Left kidney (tissue), 2 donors: Measurements from ENCODE around the gene NPHP1. TPM values are rescaled to one million over a fixed set of nuclear protein-coding genes. Genes with fewer than 3 reads are reported as not detected.
"Not testable (repeated sequence)": the region's sequence is repeated elsewhere in the genome, so short reads cannot be mapped to it uniquely, and the experiment has no call there.

ENCODE experiments used
- DNase-seq: peaks from one replicate; pipeline ENCODE4 v3.0.0-alpha.2; 2013
- polyA plus RNA-seq: library from polyadenylated mRNA; unstranded; fragments of 120-200 nt; gene quantifications from one replicate; pipeline ENCODE4 v1.2.1, GENCODE V29; 2013; ENCODE audit not compliant: insufficient read length

Gene NPHP1
- polyA plus RNA-seq, 1 donor: 22.9 TPM

DNA sequence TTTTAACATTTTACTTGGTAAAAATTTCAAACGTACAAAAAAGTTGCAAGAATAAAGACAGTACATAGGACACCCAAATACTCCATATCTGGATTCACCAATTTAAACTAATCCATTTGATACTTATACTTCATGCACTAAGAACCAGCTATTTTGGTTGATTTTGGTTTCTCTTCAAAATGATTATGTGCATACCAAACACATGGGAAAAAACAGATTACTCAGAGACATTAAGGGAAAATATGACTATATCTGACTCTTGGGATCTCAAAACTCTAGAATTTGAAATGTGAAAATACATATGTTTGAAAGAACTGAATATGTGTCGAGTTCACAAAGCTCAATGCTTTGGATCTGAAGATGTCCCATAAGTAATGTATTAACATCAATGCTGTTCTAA is 73.6 kb downstream of the NPHP1 start:
- no peak for DNase-seq

DNA sequence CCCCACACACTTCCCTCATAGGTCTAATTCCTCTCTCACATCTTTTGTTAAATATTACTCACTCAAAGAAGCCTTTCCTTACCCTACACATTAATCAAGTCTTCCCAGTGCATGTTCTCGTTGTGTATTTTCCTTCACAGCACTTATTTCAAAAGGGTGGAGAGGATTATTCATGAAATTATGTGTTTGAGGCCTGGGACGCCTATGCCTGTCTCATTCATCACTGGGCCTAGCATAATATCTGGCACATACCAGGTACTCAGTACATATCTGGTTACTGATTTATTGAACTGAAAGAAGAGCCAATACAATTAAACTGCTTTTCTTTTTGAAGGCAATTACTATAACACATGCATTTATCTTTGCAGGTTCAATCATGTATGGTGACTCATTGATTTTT is 74.1 kb downstream of the NPHP1 start:
- DNase-seq: no peak

DNA sequence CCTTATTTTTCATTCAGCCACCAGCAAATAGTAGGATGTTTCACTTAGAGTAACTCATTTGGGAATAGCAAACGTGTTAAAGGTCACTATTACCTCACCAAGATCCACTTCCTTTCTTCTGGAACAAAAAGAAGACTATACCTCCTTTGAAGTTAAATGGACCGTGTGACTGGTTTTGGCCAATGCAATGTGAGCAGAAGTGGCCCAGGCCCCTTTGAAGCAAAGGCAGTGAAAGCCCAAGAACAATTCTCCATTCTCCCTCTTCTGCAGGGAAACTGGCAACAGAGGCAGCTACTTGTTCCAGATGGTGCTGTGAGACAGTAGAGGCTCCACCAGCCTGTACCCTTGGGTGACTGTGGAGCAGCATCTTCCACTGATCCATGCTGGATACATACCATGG is 77.9 kb downstream of the NPHP1 start:
- DNase-seq: no peak

DNA sequence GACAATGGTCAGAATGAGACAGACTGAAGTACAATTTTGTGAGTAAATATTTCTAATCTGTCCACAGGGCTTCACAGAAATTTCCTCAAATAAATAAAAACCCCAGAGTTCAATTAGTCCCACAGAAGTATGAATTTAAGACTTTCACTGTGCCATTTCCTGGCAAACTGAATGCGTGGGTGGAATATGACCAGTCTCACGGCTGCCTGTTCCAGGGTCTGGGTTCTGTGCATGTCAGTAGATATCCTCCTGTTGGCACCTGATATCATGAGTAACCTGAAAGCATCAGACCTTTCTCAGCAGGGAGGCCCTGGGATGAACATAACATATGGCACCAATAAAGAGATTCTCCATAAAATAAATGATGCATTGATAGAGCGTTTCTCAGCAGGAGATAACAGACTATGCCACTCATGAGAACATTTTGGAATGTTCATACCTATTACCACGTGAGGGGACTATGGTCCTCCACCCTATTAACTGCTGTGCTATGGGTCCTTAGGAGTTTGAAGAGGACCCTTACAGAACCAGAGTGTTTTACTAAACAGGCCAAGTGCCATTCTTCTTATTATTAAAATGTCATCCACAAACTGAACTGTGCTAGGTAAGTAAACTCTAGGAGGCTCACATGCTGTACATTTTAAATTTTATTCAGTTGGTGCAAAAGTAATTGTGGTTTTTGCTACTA is 78.6 kb downstream of the NPHP1 start:
- DNase-seq: no peak

DNA sequence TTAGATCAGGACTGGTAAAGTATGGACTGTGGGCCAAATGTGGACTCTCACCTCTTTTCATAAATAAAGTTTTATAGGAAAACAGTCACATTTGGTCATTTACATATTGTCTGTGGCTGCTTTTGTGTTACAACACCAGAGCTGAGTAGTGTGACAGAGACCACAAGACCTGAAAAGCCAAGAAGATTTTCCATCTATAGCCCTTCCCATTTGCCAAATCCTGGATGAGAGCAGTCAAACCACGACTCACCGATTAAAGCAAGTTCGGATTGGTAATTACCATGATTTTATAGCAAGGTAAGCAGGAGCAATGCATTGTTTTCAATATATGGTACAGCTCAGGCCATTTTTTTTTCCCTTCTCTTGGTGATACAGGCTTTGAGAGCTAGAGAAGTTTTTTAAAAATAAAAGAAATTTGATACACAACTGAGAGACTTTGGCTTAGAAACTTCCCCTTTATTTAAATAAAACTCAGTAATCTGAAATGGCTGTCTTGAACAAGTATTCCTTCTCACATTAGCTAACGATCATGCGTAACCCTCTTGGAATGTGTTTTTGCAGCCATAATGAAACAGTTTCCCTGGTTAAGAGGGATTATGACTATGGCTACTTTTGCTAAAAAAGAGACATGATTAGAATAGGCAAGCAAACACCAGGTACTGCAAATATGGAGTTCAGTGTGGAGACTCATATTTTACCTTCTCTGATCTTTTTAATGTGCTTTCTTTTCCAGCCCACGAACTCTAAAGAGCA is 79.7 kb downstream of the NPHP1 start:
- no peak for DNase-seq

DNA sequence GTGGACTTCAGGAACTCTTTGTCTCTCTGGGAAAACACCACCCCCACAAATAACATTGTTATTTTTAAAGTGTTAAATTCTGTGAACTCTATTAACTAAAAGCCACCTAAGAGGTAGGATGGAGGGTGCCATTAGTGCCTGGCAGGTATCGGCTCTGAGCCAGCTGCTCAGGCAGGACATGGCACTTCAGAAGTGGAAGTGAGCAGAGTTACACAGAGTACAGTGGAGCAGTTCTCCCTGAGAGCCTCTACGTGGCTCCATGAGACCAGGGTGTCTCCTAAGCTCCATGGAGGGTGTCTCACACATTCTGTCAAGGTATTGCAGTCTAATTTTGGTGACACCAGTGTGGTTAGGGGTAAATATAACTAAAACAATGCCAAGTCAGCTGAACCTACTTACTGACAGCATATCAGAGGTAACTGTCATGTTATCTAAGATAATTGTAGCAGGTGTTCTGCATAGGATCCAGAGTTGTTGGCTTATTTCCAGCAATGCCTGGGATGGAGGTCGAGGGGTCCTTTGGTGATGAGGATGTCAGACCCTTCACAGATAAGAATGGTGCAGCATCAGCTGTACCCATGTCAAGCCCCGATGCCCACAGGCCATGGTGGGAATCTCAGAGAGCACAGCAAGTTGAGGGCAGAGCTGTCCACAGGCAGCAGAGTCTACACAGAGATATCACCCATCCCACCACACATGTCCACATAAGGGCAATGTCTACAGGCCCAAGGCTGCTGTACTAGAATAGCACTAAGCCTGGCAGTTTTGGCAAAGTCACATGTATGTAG is 80.6 kb downstream of the NPHP1 start:
- DNase-seq: no peak

DNA sequence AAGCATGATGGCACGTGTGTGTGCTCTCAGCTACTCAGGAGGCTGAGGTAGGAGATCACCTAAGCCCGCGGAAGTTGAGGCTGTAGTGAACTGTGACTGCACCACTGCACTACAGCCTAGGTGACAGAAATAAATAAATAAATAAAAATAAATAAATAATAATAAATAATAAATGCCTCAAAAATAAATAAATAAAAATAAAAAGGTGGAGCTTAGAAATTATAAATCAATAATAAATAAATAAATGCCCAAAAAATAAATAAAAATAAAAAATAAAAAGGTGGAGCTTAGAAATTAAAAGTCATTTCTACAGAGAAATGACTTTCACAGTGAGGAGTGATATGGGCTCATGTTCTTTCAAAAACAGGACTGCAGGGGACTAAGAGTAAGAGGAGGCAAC is 83.2 kb downstream of the NPHP1 start:
- DNase-seq: no peak

DNA sequence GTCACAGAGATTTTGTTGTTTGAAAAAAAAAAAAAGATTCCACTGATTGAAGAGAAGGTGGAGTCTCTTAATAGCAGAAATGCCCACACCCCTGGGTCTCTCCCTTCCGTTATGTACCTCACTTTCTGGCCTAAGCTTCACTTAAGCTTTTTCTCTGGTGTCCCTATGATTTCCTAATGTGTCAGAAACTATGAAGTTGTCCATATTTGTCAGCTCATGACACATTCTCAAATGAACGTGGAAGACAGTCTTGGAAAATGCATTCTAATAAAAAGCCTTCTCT is 83.8 kb downstream of the NPHP1 start:
- DNase-seq: no peak

DNA sequence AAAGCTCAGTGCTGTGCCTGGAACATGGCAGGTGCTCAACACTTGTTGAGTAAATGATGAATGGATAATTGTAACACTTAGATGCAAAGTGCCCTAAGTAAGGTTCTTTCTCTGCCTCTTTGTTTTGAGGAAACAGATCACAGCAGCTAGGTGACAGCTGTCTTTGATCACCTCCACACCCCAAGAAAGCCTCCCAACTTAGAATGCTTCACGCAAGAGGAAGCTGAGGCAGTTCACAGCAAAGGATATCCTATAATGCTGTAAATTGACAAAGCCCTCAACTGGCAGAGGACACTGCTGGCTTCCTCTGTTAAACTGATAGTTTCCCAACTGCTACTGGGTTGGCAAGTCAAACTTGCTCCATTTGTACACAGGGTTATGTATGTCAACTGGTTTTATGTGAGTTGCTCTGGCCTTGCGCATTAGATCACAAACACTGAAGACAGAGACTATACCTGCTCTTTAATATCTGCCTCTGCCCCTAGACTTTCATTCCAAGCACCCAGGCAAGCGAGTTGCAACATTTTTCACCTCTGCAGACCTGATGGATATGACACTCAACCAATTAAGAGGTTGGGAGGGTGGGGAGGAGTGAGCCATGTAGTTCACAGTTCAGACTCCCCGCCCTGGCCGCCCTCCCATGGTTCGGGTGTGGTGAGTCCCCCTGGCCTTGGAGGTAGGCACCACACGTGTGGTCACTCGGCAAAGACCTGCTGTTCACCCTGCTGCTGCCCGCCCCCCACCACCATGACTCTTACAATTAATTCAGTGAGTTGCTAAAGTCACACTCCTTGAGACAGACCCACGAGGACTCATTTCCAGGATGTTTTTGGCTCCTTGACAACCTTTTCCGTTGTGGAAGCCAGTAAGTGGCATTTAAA is 84.4 kb downstream of the NPHP1 start:
- DNase-seq: no peak

DNA sequence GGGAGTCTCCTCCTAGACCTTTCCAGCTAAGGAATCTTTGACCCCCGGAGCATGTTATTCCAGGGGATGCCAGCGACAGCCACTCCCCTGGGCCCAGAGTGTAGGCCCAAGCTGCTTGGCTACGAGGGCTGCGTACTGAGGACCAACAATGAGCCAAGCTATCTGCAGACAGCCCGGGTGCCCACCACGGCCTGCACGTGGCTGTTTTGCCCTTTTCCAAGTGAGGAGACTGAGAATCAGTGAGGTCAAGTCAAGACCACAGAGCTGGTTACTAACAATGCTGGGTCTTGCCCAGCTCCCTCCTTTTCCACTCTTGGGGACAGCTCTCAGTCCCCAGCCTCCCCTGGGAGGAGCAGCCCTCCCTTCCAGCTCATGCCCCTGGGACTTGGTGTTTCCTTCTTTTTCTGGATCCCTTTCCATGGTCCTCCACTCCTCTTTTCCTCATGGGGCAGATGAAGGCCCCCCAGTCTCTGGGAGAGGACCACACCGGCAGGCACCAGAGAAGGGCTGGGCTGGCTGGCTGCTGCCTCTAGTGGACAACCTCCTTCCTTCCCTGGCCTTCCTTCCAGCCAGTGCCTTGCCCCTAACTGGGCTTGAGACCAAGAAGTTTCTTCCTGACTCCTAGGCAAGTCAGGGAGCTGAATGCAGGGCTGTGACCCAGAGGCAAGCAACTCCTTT is 88.6 kb downstream of the NPHP1 start:
- DNase-seq: no peak

DNA sequence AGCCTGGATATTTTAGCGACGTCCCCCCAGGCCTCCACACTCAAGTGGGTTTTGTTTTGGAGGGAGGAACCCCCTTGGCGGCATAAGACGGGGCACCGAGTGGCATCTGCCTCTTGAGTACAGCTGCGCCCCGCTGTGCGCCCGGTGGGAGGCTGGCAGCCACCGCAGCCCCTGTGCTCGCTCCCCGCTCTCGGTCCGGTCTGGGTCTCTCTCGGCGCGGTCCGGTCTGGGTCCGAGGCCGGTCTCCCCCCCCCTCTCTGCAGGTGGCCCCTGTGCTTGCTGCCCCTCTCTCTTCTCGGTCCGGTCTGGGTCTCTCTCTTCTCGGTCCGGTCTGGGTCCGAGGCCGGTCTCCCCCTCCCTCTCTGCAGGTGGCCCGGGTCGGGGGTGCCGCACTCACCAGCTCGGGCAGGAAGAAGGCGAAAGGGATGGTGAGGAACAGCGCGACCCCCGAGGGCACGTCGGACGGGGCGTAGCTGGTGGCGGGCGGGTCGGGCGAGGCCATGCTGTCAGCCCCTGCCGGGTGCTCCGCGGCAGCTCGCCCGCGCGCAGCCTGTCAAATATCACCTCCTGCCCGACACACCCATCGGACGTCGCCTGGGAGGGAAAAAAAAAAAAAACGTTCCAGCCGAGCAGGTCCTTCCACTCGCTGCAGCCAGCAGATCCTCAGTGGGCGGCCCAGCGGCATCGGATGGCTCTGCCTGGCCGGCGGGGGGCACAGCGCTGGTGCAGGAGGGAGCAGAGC is 89.4 kb downstream of the NPHP1 start, which contains the start of gene MALL:
MALL (minus strand) TSS at position 532 of the 742 bp plus-strand sequence; CDS start at position 502, 30 bp downstream.
- no peak for DNase-seq

DNA sequence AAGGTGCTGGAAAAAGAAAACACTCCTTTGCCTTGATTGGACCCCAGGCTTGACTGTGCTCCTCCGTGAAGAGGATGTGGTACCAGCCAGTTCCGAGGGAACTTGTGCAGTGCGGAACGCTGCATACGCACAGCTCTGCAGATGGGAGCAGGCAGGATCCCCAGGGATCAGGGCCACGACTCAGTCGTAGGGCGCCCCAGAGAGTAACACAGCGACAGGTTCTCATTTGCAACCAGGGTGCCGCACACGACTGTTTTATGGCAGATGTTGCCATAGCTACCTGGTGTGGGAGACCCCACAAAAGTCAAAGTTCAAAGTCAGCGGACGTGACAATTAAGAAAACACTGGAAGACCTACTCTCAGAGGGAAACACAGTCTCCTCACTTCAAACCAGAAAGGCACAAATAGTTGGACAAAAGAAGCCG is 90.0 kb downstream of the NPHP1 start:
- DNase-seq: no peak

DNA sequence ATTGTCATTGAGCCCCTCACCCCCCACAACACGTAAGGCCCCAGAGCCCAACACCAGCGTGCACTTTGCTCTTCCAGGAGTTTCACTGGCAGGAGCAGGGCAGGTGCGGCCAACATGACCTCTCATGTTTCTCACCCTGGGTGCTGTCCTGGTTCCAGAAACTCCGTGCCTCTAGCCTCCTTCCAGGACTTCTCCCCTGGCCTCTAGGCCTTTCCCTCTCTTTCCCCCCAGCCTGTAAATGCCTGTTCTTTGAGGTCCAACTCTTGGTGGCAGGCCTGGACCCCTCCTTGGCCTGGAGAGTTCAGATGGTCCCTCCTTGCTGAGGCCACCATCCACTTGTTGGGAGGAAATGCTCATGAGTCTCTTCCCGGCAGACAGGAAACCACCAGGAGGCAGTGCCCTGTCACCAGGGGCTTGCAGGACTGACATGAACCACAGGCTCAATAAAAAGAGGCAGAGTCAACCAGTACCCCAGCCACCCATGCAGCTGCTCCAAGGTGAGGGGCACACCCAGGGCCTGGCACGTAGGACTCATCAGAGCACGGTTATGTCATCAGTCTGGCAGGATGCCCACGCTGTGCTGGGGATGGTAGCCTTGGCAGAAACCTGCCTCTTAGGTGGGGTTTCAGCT is 90.7 kb downstream of the NPHP1 start:
- no peak for DNase-seq

DNA sequence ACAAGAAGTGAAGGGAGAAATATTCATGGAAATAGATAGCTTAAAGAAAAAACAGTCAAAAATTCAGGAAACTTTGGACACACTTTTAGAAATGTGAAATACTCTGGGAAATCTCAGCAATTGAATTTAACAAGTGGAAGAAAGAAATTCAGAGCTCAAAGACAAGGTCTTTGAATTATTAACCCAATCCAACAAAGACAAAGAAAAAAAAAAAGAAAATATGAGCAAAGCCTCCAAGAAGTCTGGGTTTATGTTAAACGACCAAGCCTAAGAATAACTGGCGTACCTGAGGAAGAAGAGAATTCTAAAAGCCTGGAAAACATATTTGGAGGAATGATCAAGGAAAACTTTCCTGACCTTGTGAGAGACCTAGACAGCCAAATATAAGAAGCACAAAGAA is 96.5 kb downstream of the NPHP1 start:
- not testable (repeated sequence) for DNase-seq

DNA sequence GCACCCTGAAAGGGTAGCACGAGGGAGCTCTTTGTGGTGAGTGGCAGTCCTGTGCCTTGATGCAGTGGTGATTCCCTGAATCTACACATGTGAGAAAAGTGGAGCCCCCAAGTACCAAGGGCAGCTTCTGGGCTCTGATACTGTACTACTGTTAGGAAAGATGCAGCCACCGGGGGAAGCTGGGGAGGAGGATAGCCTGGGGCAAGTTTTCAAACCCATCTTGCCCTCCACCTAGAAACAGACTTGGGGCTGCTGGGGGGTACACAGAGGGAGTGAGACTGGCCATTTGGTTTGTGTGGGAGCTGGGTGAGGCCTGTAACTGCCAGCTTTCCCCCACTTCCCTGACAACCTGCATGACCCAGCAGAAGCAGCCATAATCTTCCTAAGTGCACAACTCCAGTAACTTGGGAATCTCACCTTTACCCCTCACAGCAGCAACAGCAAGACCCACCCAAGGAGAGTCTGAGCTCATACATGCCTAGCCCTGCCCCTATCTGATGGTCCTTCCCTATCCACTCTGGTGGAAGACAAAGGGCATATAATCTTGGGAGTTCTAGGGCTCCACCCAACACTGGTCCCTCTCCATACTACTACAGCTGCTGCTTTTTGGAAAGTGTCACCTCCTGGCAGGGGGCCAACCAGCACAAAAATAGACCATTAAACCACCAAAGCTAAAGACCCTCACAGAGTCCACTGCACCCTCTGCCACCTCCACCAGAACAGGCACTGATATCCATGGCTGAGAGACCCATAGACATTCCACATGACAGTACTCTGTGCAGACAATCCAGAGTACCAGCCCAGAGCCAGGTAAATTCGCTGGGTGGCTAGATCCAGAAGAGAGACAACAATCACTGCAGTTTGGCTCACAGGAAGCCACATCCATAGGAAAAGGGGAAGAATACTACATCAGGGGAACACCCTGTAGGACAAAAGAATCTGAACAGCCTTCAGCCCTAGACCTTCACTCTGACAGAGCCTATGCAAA is 97.4 kb downstream of the NPHP1 start:
- no peak for DNase-seq

DNA sequence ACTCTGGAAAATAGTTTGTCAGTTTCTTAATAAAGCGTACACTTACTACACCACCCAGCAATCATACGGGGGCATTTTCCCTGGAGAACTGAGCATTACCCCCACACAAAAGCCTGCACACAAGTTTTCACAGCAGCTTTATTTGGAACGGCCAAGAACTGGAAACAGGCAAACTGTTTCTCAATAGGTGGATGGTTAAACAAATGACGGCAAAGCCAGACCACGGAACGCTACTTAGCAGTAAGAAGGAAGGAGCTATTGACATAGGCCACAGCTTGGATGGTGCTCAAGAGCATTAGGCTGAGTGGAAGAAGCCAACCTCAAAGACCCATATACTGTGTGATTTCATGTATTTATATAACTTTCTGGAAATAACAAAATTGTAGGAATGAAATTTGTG is 98.2 kb downstream of the NPHP1 start:
- DNase-seq: no peak

DNA sequence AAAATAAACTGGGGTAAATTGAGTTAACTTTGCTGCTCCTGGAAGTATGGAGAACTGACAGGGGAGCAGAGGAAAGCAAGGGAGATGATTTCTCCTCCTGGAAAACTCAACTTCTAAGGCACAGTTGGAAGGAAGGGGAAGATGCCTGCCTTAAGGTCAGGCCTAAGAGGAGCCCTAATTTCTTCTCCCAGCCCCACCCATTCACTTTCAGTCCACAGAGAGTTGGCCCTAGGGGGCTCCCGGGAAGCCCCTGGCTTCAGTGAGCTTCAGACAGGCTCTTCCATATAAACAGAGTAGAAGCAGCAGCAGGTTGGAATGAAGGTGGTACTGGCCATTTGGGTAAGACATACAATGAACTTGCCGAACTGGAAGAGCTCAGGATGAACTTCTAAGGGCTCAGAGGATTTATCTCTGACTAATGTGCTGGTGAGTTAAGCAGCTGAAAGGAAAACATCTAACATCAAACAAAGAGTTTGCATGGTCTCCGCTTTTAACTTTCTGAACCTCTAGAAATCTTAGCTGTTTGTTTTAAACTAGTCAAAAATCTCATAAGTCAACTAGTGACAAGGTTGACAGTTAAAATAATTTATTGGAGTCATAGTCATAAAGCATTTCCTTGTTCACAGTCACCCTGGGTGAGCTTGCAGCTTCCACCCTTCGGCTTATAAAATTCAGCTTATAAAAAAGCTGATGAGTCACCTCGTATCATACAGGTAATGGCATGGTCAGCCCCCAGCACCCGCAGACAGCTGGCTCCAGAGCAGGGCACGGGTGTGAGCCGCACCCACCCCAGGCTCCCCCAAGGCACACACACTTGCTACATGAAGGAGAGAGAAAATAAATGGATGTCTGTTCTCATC is 99.0 kb downstream of the NPHP1 start:
- no peak for DNase-seq

DNA sequence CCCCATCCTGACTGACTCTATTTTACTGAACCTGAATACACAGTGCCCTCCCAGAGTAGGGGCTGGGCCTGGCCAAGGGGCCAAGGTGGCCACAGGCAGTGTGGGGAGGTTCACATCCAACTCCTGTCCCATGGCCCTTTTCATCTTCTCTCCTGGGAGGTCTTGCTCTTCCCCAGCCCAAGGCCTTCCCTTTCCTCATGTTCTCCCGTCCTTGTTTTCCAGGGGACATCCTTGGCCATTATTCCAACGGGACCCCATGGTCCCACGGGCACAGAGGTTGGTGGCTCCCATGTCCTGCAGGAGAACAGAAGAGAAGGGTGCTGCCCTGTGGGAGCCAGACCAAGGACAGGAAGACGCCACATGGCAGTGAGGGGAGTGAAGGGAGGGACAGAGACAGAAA is 99.6 kb downstream of the NPHP1 start:
- DNase-seq: no peak
